Trophoblast cell (in vitro differentiated cells and primary cell): ENCODE results near the gene CD48.

Experiments used
- DNase-seq, 2 donors: peaks; one replicate each; pipeline ENCODE4 v3.0.0-alpha.2; 2016
- H2AFZ ChIP-seq: 2 replicates; pipeline ENCODE4 v1.6.1; 2013; ENCODE audit warnings: low read length, moderate library complexity, mild to moderate bottlenecking; ENCODE audit not compliant: insufficient read depth, poor library complexity
- H2AK5ac ChIP-seq: 2 replicates; pipeline ENCODE4 v1.6.1; 2013; ENCODE audit warnings: mild to moderate bottlenecking, low read length
- H2BK120ac ChIP-seq: 2 replicates; pipeline ENCODE4 v1.6.1; 2013; ENCODE audit warnings: low read length, mild to moderate bottlenecking, moderate library complexity; ENCODE audit not compliant: insufficient read depth, poor library complexity
- H2BK12ac ChIP-seq: 2 replicates; pipeline ENCODE4 v1.6.1; 2013; ENCODE audit warnings: mild to moderate bottlenecking, low read length, moderate library complexity
- H2BK5ac ChIP-seq: 2 replicates; pipeline ENCODE4 v1.6.1; 2013; ENCODE audit warnings: low read length, low read depth, moderate library complexity, mild to moderate bottlenecking; ENCODE audit not compliant: poor library complexity
- H3K14ac ChIP-seq: 2 replicates; pipeline ENCODE4 v1.6.1; 2013; ENCODE audit warnings: mild to moderate bottlenecking, low read length
- H3K18ac ChIP-seq: 2 replicates; pipeline ENCODE4 v1.6.1; 2013; ENCODE audit warnings: mild to moderate bottlenecking, low read length
- H3K23ac ChIP-seq: 2 replicates; pipeline ENCODE4 v1.6.1; 2013; ENCODE audit warnings: low read length
- H3K27ac ChIP-seq: 2 replicates; pipeline ENCODE4 v1.5.1; 2013; ENCODE audit warnings: low read depth, mild to moderate bottlenecking, inconsistent platforms, low read length, moderate library complexity
- H3K27me3 ChIP-seq: 2 replicates; pipeline ENCODE4 v1.6.1; 2013; ENCODE audit warnings: inconsistent platforms, mild to moderate bottlenecking, low read length, moderate library complexity; ENCODE audit not compliant: insufficient read depth
- H3K36me3 ChIP-seq, 2 experiments: 1 replicate in 1 of 2; 2 replicates in 1 of 2; pipeline ENCODE4 v1.6.1; 2013; ENCODE audit warnings: low read length in 2 of 2, mild to moderate bottlenecking in 2 of 2, moderate library complexity in 1 of 2; ENCODE audit not compliant: insufficient read depth in 2 of 2, control insufficient read depth in 1 of 2
- H3K4ac ChIP-seq: 2 replicates; pipeline ENCODE4 v1.6.1; 2013; ENCODE audit warnings: low read depth, mild to moderate bottlenecking, low read length, moderate library complexity
- H3K4me1 ChIP-seq, 2 experiments: 1 replicate in 1 of 2; 2 replicates in 1 of 2; pipeline ENCODE4 v1.6.1; 2013; ENCODE audit warnings: low read length in 2 of 2, mild to moderate bottlenecking in 2 of 2, moderate library complexity in 1 of 2; ENCODE audit not compliant: insufficient read depth in 2 of 2, control insufficient read depth in 1 of 2
- H3K4me2 ChIP-seq: 2 replicates; pipeline ENCODE4 v1.6.1; 2013; ENCODE audit warnings: inconsistent platforms, mild to moderate bottlenecking, low read length, moderate library complexity
- H3K4me3 ChIP-seq: 2 replicates; pipeline ENCODE4 v1.5.1; 2013; ENCODE audit warnings: mild to moderate bottlenecking, low read depth, low read length, inconsistent platforms
- H3K79me1 ChIP-seq: one replicate; pipeline ENCODE4 v1.6.1; 2013; ENCODE audit warnings: low read length
- H3K79me2 ChIP-seq: 2 replicates; pipeline ENCODE4 v1.6.1; 2013; ENCODE audit warnings: low read length, mild to moderate bottlenecking; ENCODE audit not compliant: control insufficient read depth, insufficient read depth, poor library complexity
- H3K9ac ChIP-seq: 2 replicates; pipeline ENCODE4 v1.6.1; 2013; ENCODE audit warnings: mild to moderate bottlenecking, low read length
- H3K9me3 ChIP-seq: 2 replicates; pipeline ENCODE4 v1.6.1; 2013; ENCODE audit warnings: low read depth, mild to moderate bottlenecking, control low read depth, inconsistent platforms, low read length; ENCODE audit not compliant: insufficient read depth
- H4K12ac ChIP-seq: 2 replicates; pipeline ENCODE4 v1.6.1; 2013; ENCODE audit warnings: low read depth, mild to moderate bottlenecking, low read length, moderate library complexity
- H4K8ac ChIP-seq: 2 replicates; pipeline ENCODE4 v1.6.1; 2013; ENCODE audit warnings: low read depth, mild to moderate bottlenecking, low read length, moderate library complexity
- H4K91ac ChIP-seq: one replicate; pipeline ENCODE4 v1.6.1; 2013; ENCODE audit warnings: low read depth, mild to moderate bottlenecking, low read length, moderate library complexity
- WGBS: extraction: QIAGEN DNeasy Blood & Tissue Kit; methylation state at CpG from one replicate; pipeline ENCODE4 v1.1.7; 2013; ENCODE audit warnings: missing lambda C conversion rate; ENCODE audit not compliant: insufficient read length, insufficient coverage; ENCODE audit errors: extremely low coverage; 5-methylcytosine and 5-hydroxymethylcytosine counted together

The CD48 gene

DNA sequence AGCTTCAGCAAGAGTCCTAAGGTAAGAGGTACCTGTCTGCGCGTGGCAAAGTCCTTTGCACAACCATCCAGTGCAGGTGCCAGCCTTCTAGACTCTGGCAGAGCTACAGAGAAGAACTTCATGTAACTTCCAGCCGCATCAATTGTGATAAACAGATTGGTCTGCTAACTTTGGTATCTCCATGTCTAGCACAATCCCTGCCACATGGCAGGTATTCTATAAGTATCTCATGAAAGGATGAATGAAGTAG lies 29.8 kb downstream of the CD48 start:
- Histone ChIP-seq H3K27ac (no peak overlapping the region), H2BK120ac (no peak overlapping the region), H3K4me1 (no peaks in the 10 kb centered on the region), H2BK5ac (no peak overlapping the region), H2BK12ac (no peak overlapping the region), H3K4me3 (no peak overlapping the region), H4K8ac (no peak overlapping the region), H3K9ac (no peak overlapping the region), H3K36me3 (no peaks in the 10 kb centered on the region), H4K91ac (no peak overlapping the region), H3K79me1 (no peaks in the 10 kb centered on the region), H3K4me2 (no peak overlapping the region), H3K14ac (no peak overlapping the region), H2AFZ (no peak overlapping the region), H2AK5ac (no peak overlapping the region), H4K12ac (no peak overlapping the region), H3K23ac (no peak overlapping the region), H3K27me3 (no peaks in the 10 kb centered on the region), H3K4ac (no peak overlapping the region), H3K79me2 (no peaks in the 10 kb centered on the region), H3K18ac (no peak overlapping the region), H3K9me3 (peaks cover 2% of the 10 kb centered on the region)
- DNase-seq: no peak
- WGBS: no CpG with 5 or more reads among the region's 3 CpGs

DNA sequence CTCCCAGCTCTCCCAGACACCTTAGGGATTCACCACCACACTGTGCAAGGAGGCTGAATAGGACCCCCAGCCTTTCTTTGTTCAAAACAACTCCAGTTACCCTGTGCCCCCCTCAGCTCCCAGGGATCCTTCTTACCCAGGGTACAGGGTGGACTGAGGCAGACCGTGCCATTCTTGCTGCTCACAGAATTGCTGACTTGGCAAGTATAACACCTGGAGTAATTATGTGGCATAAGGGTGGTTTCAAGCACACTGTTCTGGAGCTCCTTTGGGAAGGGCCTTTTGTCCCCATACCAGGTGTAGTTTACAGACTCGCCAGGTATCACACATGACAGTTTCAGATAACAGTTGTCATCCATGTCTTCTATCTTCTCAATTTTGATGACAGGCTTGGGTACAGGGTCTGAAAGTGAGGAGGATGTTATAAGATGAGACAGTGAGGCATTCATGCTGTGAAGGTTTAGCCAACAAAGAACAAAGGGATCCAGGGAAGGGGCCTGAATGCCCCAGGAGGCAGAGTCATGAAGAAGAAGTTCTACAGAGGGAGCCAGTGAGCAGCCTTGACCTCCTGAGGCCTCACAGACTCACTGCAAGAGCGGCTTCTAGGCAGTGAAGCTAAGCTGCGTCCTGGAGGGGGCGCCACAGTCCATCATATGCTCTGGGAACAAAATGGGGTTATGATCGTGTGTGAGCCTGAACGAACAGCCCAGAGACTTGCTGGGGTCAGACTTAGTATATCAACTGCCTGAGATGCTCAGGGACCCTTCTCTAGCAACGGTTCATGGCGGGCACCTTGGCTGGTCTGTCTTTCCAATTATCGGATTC lies 30.3 kb downstream of the CD48 start:
- no peak overlapping the region for H2BK120ac ChIP-seq
- no peak overlapping the region for H3K27ac ChIP-seq
- no peaks in the 10 kb centered on the region for H3K4me1 ChIP-seq

DNA sequence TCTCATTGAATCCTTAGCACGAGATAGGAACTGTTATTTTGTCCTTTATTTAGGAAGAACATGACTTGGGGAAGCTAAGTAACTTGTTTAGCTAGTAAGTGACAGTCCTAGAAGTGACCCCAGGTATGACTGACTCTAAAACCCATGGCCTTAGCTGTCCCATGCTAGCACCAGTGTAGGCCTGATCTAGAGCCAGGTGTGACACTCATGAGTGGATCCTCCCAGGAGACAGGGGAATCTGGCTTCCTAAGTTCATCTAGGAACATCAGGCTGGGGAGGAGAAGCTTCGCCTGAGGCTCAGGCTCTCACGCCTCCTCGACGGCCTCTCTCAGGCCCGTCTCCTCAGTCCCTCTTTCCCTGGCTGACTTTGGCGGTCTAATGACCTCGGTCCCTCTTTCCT lies 31.2 kb downstream of the CD48 start:
- Histone ChIP-seq H4K12ac (no peak overlapping the region), H2AK5ac (no peak overlapping the region), H3K4me2 (no peak overlapping the region), H4K8ac (no peak overlapping the region), H3K4me1 (no peaks in the 10 kb centered on the region), H3K23ac (no peak overlapping the region), H3K27ac (no peak overlapping the region), H2BK12ac (peak overlapping the region; percentile 7), H3K9me3 (peaks cover 2% of the 10 kb centered on the region), H3K18ac (no peak overlapping the region), H3K14ac (no peak overlapping the region), H3K79me1 (no peaks in the 10 kb centered on the region), H3K4me3 (no peak overlapping the region), H3K36me3 (no peaks in the 10 kb centered on the region), H2BK120ac (no peak overlapping the region), H4K91ac (no peak overlapping the region), H3K79me2 (no peaks in the 10 kb centered on the region), H3K27me3 (no peaks in the 10 kb centered on the region), H3K9ac (no peak overlapping the region), H2AFZ (no peak overlapping the region), H2BK5ac (no peak overlapping the region), H3K4ac (no peak overlapping the region)
- WGBS: no CpG with 5 or more reads among the region's 8 CpGs
- no peak for DNase-seq

More for the DNA sequence above, 30.3 kb downstream of the CD48 start:
- Histone ChIP-seq H3K9me3 (peaks cover 2% of the 10 kb centered on the region), H4K12ac (no peak overlapping the region), H2BK12ac (peak overlapping the region; percentile 12), H3K4ac (no peak overlapping the region), H3K23ac (no peak overlapping the region), H3K14ac (no peak overlapping the region), H3K4me3 (no peak overlapping the region), H2AK5ac (no peak overlapping the region), H2AFZ (no peak overlapping the region), H2BK5ac (no peak overlapping the region), H3K27me3 (no peaks in the 10 kb centered on the region), H3K4me2 (no peak overlapping the region), H3K36me3 (no peaks in the 10 kb centered on the region), H4K8ac (no peak overlapping the region), H4K91ac (peak overlapping the region; percentile 6), H3K79me1 (no peaks in the 10 kb centered on the region), H3K18ac (no peak overlapping the region), H3K79me2 (no peaks in the 10 kb centered on the region), H3K9ac (no peak overlapping the region)
- peak; percentile 69 to 82 for DNase-seq
- no CpG with 5 or more reads among the region's 10 CpGs for WGBS

DNA sequence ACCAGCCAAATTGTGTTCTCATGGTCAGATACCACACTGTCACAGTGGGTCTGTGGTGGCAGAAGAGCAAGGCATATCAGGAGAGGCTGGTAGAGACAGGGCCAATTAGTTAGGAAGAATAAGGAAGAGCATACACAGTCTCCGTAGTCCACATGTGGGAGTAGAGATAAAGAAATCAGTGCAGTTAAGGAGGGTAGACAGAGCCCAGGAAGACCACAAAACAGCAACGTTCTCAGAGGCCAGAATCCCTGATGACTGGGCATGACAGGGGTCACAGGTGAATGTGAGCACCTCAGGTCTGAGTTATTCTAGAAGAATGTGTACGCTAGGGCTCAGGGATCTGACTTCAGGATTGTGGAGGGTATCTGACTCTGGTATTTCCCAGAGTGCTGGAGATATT lies 31.7 kb downstream of the CD48 start:
- no peak overlapping the region for H3K14ac ChIP-seq
- H3K9ac ChIP-seq: no peak overlapping the region
- no peak overlapping the region for H3K18ac ChIP-seq
- H4K12ac ChIP-seq: no peak overlapping the region
- no peaks in the 10 kb centered on the region for H3K4me1 ChIP-seq
- no peak overlapping the region for H3K4me3 ChIP-seq
- DNase-seq: no peak
- H2BK5ac ChIP-seq: no peak overlapping the region
- no peaks in the 10 kb centered on the region for H3K27me3 ChIP-seq
- H2BK120ac ChIP-seq: no peak overlapping the region
- H3K79me1 ChIP-seq: no peaks in the 10 kb centered on the region
- no peak overlapping the region for H2BK12ac ChIP-seq
- H3K9me3 ChIP-seq: peaks cover 2% of the 10 kb centered on the region
- no peak overlapping the region for H4K91ac ChIP-seq
- no peaks in the 10 kb centered on the region for H3K79me2 ChIP-seq
- no peak overlapping the region for H2AK5ac ChIP-seq
- no CpG with 5 or more reads among the region's 3 CpGs for WGBS
- H3K27ac ChIP-seq: no peak overlapping the region
- H2AFZ ChIP-seq: peak overlapping the region; percentile 24
- no peaks in the 10 kb centered on the region for H3K36me3 ChIP-seq
- no peak overlapping the region for H4K8ac ChIP-seq
- H3K23ac ChIP-seq: no peak overlapping the region
- no peak overlapping the region for H3K4me2 ChIP-seq
- no peak overlapping the region for H3K4ac ChIP-seq
